HG02840 (cell line): ENCODE data around the gene VWA5A.
"Not testable (repeated sequence)": the region's sequence is repeated elsewhere in the genome, so short reads cannot be mapped to it uniquely, and the experiment has no call there.

Experiments used
- ATAC-seq: cut with Tn5 transposase; IDR thresholded peaks from one replicate; pipeline ENCODE4 v1.9.1; 2021; ENCODE audit warnings: mild to moderate bottlenecking, moderate library complexity, moderate number of reproducible peaks; ENCODE audit not compliant: unreplicated experiment, low FRiP score

Gene VWA5A

DNA sequence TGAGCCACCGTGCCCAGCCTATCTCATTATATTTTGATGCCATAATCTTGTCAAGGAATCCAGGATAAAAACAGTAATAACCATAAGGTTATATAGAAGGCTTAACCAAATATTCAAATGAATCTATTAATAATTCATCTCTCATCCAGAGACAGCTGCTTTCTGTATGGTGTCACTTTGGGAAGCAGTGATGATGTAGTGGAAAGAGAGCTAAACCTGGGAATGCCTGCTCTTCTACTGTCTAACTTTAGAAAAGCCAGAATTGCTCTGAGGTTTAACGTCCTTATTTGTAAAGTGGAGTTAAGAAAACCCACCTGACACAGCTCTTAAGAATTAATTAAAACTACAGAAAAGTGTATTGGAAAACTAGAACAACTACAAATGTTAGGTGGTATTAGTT is 38.6 kb downstream of the VWA5A start:
- no peak for ATAC-seq

DNA sequence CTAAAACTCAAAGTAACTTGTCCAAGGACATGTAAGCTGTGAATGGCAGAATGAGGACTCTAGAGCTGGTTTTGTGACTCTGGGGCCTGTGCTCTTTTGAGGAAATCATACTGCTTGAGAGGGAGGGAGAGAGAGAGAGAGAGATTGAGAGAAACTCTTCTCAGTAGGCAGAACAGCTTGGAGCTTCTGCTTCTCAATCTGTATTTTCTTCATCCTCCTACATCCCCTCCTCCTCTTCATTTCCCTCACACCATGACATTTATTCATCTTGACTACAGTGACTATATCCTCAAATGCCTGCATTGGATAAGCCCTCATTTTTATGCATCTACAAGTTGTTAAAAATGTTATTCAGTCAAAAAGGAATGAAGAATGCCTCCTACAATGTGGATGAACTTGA is 44.2 kb downstream of the VWA5A start:
- no peak for ATAC-seq

DNA sequence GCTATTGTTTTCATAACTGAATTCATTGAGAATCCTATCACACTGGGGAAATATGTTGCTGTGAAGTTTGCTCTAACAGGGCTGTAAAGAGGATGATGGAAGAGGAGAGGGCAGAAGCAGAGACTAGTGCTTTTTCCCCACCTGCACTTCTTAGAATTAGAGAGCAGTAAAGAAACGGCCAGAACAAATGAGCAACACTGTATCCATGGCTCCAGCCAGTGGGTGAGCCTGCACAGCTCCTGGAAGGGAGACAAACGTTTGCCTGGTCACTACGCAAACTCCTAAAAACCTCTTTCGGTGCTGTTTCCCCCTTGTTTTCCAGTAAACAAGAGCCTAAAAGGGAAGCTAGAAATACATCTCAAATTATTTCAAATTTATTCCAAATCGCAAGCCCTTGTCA is 45.7 kb downstream of the VWA5A start:
- ATAC-seq, result no peak

DNA sequence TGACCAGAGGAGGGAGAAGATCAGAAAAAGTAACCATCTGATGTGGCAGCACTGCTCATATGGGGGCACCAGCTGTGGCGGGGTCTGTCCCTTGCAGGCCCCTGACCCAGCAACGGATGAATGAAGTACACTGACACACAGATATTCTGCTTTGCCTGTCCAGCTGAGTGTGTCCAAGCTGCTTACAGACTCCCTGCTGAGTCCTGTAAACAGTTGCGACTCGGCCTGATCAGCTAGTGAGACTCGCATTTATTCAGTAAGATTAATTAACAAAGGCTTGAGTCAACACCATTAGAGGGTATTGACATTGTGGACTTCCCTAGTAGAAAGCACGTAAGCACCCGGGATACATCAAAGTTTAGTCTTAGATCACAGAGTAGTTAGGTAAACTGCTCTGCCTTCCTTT is 52.6 kb downstream of the VWA5A start:
- ATAC-seq, result no peak

DNA sequence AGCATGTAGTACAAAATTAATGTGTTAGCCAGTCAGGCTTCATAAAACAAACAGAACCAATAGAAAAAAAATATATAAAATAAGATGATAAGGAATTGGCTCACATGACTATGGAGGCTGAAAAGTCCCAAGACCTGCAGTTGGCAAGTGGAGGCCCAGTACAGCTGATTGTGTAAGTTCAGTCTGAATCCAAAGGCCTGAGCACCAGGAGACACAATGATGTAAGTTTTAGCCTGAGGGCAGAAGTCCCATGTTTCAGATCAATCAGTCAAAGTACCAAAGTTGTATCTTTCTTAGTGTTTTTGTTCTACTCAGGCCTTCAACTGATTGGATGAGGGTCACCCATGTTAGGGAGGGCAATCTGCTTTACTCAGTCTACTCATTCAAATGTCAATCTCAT is 53.5 kb downstream of the VWA5A start:
- no peak for ATAC-seq

DNA sequence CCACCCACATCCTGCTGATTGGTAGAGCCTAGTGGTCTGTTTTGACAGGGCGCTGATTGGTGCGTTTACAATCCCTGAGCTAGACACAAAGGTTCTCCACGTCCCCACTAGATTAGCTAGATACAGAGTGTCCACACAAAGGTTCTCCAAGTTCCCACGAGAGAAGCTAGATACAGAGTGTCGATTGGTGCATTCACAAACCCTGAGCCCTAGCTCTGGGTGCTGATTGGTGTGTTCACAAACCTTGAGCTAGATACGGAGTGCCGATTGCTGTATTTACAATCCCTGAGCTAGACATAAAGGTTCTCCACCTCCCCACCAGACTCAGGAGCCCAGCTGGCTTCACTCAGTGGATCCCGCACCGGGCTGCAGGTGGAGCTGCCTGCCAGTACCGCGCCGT is 55.1 kb downstream of the VWA5A start:
- ATAC-seq, result not testable (repeated sequence)

DNA sequence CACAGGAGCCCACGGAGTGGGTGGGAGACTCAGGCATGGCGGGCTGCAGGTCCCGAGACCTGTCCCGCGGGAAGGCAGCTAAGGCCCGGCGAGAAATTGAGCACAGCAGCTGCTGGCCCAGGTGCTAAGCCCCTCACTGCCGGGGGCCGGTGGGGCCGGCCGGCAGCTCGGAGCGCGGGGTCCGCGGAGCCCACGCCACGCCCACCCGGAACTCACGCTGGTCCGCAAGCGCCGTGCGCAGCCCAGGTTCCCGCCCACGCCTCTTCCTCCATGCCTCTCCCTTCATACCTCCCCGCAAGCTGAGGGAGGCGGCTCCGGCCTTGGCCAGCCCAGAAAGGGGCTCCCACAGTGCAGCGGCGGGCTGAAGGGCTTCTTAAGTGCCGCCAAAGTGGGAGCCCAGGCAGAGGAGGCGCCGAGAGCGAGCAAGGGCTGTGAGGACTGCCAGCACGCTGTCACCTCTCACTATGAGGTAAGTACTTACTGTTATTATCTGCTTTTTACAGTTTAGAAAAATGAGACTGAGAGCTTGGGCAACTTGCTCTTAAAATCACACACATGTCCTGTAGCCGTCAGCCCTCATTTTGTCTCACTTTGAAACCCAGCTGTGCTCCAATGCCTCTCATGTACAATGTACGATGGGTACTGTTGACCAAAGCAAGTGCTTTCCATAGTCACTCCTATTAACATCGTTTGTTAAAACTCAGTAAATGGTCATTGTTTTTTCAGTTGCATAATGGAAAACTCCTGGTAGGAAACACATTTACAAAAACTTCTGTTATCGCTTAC is 55.7 kb downstream of the VWA5A start:
- ATAC-seq, result no peak

DNA sequence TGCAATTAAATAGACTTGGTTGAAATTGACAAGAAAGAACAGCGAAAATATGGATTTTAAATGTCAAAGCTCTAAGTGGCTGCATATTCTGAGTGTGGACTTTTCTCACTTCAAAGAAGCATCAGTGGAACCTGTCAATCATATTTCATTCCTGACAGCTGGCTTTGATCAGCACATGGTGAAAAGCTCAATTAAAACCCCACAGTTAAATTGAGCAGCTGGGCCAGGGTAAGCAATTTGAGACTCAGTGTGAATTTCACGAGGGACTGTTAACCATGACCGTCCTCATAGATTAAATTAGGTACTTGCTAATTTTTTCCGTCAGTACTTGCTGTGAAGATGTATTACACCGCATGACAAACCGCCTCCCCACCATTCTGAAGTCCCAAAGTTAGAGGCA is 56.9 kb downstream of the VWA5A start:
- no peak for ATAC-seq

DNA sequence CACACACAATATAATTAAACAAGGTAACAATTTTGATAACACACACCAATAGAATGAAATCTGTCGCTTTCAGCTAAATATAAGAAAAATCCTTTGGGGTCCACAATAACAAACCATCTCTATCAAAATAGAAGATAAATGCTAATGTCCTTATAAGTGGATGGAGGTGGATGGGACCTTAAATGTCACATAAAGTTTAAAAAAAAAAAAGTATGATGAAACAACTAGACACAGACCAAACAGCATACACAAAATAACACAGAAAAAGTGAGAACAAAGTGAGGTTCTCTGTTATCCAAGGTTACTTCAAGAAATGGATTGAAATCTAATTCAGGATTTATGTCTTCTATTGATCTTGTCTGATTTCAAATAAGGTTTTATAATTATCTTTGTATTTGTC is 57.3 kb downstream of the VWA5A start:
- ATAC-seq, result no peak

DNA sequence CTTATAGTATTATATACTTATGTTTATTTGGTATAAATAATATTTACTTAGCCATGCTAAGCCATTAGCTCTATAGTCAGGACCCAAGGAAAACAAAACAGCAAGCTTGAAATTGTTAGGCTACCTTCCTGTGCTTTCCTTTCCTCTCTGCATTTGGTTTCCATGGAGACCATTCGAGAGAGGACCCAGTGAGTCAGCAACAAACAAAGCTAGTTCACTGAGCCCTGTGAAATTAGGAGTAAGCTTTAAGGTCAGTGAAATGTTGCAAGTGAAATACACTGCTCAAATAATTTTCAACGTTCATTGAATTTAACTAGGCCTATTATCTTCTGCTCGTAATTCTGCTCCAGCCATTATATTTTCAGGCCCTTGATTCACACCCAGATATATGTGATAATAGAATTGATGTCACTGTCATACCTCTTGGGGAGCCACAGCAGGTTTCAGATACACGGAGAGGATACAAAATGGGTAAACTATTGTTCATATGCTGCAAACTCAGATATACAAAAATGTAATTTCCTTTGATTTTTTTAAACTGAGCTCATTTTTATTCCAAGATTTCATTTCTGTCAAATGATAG is 58.8 kb downstream of the VWA5A start:
- no peak for ATAC-seq

DNA sequence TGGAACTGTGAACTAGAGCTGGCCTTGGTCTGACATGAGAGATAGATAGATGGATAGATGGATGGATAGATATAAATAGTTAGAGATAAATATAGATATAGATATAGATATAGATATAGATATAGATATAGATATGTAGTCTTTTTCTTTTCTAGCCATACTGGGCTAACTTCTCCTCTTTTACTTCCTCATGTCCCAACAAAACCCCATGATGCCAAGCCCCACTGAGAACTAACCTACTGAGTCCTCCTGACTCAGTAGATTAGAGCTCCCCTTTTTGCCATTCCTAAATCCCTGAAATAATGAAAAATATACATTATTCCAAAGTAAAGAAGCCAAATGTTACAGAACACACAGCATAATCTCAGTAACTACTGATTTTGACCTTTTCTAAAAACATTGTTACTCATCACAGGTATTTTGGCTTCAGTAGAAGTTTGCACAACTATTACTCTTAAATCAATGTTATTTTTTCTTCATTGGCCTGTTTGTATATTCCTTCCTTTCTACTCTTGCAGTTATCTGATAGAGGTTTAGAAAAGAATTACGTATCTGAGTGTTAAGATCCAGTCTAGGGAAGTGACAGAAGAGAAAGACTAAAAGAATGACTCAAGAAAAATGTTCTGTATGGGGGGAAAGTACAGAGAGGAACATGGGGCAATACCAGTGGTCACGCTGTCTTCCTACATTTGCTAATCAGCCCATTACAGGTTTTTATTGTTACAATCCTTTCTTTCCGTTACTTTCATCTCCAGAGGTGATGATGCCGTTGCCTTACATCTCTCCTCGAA is 61.9 kb downstream of the VWA5A start:
- no peak for ATAC-seq

DNA sequence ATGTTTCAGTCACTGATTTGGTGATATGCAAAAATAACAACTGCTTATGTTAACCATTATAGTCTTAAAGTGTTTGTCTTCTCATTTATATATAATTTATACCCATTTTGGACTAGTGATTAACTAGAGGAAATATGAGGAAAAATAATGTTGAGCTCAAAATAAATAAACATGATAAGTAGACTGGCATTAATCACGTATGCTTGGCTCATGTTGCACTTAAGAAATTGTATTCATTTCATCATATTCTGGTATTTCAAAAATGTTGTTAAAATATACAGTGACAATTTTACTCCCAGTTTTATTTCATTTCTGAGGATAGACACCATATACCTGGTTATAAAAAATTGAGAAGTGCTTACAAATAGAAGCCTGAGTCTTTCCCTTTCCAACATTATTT is 64.1 kb downstream of the VWA5A start:
- ATAC-seq, result no peak

DNA sequence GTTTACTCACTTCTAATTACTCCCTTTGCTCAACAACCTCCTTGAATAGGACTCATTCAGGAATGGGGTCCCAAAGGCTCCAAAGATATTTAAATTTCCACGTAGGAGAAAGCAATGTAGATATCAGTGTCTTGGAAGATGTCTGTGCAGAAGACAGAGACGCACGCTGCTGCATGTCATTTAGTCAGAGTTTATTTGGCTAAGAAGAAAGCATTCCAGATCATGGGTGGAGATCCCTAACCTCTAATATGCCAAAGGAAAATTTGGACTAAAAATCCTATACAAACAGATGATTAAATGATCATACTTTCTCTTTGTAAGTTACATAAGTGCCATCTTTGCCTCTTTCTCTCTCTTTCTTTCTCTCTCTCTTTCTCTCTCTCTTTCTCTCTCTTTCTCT is 67.8 kb downstream of the VWA5A start, which contains the start of gene OR10D3:
OR10D3 (plus strand) TSS at position 278 of the 400 bp plus-strand sequence. CDS start 1,925 bp downstream, outside the sequence.
- ATAC-seq, result no peak

DNA sequence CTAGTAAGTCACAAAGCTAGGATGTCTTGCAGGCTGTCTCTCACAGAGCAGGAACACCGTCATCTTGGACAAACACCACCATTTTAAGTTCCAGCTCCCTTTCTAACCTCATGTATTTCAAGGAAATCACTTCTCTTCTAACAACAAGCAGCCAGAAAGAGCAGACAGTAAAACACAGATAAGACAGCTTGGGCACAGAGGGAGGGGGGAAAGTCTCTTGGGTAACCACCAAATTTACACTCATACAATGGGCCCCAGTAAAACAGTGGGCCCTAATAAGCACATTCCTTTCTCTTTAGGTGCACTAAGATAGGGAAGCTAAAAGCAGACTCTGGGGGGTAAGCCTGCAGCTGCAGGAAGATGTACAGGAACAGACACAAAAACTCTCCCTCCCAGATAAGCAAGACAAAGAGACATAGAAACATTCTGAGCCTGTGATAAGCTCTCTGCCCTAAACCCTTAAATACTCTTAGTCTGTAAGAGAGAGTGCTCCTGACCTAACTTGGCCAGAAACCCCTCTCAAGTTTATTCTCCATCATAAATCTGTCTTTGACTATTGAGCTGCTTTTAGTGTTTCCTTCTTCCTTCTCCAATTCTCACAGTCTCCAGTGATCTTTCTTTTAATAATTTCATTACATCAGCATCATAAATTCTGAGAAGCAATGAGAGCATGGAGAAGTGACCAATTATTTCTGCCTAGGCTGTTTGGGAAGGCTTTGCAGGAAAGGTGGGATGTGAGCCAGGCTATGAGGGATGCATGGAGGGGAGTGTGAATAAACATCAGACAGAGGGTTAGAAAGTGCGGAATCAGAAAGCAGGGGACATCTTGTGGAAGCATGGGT is 75.3 kb downstream of the VWA5A start:
- ATAC-seq, result no peak

DNA sequence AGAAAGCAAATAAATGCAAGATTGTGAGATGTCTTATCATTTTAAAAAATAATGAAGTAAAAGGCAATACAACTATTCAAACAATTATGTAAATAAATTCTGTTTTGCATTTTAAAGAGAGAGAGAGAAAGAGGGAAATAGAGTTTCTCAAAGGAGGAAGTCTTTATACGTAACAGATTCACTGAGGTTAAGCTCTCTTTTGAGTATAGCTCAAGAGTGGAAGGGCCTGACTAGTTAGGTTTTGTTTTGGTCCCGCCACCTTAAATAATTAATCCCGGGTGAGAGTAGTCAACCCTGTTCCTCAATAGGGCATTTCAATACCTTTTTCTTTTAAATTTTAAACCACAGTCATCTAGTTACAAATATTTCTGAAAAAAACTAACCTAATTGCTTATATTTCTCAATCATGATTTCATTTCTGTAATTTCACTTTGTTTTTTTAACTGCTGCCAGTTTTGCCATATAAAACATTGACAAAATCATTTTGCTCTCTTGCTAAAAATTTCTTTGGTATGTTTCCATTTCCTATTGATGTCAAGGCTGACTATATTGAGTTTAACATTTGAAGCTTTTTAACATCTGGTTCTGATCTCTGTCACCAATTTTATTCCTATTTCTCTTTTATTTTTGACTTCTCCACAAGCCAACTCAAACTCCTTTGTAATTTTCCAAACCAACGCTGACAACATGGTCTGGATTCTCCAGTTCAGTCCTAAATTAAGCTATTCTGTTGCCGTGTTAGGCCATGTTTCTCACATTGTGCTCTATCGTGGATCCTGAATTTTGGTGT is 78.2 kb downstream of the VWA5A start:
- ATAC-seq, result peak; percentile 62

DNA sequence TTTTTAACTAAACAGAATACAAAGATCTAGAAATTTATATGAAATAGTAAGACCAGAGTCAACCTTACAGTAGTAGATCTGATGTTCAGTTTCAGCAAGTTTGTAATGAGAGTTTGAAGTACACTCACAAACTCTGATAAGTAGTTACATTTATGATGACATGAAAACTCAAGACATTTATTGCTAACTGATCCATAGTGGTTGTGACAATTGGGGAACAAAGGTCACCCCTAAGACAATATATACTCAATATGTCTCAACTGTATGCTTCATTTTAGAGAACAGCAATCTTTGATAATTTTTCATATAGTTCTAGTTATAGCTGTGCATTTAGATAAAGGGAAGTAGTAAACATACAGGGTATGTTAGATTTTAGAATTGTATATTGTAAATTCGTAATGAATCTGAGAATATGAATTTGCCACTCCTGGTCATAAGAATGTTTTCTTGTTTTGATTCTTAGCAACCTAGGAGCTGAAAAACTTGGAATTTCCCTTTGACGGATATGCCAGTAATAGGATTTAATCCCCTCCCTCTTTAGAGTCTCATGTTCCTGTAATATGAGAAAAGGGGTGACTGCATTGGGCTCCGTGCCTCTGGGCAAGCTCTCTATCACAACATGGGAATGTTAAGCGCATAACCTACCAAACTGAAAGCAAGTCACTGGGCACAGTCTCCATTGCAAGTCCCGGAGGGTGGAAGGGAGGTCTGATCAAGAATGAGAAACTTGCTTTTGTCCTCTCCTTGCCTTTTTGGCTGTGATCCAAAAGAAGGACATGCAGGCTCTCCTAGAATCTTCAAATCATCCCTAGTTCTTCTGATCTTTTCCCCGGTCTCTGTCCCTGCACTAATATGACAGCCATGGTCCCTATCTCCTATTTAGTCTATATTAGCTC is 79.3 kb downstream of the VWA5A start:
- ATAC-seq, result no peak

DNA sequence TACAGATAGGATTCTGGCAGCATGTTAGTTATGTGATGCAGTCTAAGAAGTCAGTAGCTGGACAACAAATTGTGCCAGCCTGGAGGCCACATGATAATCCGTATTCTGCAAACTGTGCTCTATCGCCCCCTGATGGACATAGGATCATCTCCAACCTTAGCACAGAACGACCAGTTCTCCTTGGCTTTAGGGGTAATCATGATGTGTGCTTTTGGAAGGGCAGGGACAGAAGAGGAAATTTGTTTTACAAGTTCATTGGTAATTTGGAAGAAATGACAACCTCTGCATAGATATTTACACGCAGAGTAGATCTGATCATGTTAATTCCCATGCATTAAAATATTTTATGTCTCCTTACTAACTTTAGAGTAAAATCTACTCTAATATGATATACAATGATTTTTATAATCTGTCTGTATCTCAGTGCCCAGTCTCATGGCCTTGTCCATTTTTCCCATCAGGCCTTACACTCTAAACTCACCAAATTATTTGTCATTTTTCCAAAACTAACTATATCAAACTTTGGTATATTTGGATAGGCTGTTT is 80.0 kb downstream of the VWA5A start:
- peak; percentile 57 for ATAC-seq
